SK-N-MC (cell line): Measurements from ENCODE around the gene F12.

Experiments
- EZH2 ChIP-seq: fragments of 200-600 bp; sonication (generic); IDR thresholded peaks from one replicate; pipeline ENCODE4 v1.6.1; 2017; ENCODE audit warnings: antibody characterized with exemption
- FOXP2 ChIP-seq: optimal IDR thresholded peaks from 2 replicates; pipeline ENCODE3; 2011; ENCODE audit warnings: mild to moderate bottlenecking, moderate library complexity; ENCODE audit not compliant: insufficient read depth; ENCODE audit errors: extremely low read length, control extremely low read depth
- POLR2AphosphoS5 ChIP-seq: IDR thresholded peaks from 2 replicates; pipeline ENCODE4 v1.6.1; 2012; ENCODE audit warnings: mild to moderate bottlenecking, low read depth, low read length, borderline replicate concordance

GRCh38 chr5:177353093-177353492 lies 56.3 kb downstream of the F12 start:
- TF ChIP-seq POLR2AphosphoS5 (no peak), EZH2 (no peak), FOXP2 (no peak)
